Measurements from ENCODE around the gene CCN5.
A peak's percentile ranks its signal among the peaks of the same experiment; 100 is the strongest.

Gene CCN5

DNA sequence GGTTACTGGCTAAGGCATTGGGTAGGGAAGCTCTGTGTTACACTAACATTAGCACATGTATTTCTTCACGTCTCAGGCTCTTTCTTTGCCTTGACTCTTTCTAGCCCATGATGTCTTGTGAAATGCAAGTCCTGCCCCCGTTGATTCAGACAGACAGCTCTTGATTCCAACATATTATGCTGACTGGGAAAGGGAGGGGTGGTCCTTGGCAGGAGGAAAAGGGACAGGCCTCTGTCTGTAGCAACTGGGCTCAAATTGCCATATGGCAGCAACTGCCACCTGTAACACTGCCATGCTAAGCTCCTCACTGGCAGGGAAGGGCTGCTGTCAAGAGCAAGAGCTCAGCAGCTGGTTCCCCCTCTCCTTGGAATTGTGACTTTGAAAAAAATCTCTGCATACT, 24.8 kb downstream of the CCN5 start:
- no peak for DNase-seq

- DNase-seq = no peak
Observed at GRCh38 chr20:44742304-44743079, 27.3 kb downstream of the CCN5 start.

DNA sequence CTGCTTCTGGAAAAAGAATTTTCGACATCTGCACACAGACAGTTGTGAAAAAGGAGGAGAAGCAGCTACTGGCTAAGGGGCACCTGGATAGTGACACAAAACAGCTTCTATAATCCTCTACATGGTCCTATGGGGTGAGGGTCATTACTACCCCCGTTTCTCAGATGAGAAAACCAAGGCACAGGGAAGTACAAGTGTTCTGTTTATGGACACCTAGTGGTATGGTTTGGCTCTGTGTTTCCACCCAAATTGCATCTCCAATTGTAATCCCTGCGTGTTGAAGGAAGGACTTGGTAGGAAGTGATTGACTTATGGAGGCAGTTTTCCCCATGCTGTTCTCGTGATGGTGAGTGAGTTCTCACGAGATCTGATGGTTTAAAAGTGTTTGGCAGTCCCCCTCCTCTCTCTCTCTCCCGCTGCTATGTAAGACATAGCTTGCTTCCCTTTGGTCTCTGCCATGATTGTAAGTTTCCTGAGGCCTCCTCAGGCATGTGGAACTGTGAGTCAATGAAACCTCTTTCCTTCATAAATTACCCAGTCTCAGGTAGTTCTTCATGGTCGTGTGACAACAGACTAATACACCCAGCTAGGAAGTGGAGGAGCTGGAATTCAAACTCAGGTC, 28.0 kb downstream of the CCN5 start:
- no peak for DNase-seq

DNA sequence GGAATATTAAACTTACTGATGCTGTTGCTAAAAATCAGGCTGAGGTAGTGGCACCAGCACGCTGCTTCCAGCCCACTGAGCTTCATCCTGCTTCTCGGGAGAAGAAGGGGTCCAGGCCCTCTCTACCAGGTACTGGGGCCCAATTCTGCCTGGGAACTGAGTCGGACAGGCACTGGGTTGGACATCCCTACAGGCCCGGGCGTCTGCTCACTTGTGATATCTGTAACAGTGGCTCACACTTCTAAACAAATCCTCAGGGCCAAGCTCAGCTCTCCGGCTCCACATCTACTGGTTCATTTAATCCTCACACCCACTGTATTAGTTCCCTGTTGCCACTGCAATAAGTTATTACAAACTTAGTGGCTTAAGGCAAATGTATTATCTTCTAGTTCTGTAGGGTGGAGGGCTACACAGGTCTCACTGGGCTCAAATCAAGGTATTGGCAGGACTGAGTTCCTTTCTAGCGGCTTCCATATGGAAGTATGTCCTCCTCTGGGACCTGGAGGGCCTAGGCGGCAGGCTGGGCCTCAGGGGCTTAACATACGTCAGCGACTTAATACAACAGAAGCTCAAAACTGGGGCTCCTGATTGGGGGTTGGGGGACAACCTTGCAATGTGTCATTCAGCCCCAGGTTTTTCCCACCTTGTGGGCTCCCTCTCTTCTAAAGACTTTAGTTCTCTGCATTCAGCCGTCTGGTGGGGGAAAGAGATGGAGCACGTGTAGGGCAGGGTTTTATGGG, 28.9 kb downstream of the CCN5 start:
- DNase-seq = no peak

GRCh38 chr20:44745122-44745597, 30.0 kb downstream of the CCN5 start:
- no peak for DNase-seq

GRCh38 chr20:44745598-44746366, 30.6 kb downstream of the CCN5 start, which contains the start of gene KCNK15:
Gene KCNK15 (plus strand): TSS chr20:44745865. CDS start chr20:44745911, 46 bp downstream.
- DNase-seq = no peak

- peak; percentile 55 for DNase-seq
Observed at GRCh38 chr20:44746367-44747165, 31.4 kb downstream of the CCN5 start.

DNA sequence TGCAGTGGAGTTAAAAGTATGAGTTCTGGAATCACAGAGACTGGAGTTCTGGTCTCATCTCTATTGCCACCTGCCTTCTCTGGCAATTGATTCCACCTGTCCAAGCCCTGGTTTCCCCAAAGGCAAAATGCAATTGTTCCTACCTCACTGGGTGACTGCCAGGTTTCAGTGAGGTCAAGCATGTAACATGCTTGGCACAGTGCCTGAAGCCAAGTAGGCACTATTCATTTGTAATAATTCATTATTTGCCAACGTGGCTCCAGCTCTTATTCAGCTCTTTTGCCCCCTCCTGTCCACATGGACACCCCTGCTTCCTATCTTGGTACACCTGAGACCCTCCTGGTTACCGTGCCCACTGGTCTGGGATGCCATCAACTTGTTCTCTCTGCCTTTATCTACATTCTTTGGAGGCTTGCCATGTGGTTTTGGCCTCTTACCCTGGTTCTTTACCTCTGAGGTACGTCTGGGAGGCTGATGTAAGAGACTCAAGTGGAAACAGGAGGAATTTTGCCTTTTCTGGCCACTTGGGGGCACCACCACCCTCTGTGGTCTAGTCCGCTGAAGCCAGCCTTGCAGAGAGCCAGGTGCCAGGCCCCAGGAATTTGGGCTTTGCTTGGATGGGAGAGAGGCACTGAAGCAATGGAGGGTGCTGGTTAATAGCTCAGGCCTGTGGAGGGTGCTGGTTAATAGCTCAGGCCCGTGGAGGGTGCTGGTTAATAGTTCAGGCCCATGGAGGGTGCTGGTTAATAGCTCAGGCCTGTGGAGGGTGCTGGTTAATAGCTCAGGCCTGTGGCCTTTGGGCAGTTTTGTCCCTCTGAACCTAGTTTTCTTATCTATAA, 32.2 kb downstream of the CCN5 start:
- peak; percentile 90 for DNase-seq

- DNase-seq = no peak
Observed at GRCh38 chr20:44748005-44748370, 32.8 kb downstream of the CCN5 start.

- no peak for DNase-seq
Observed at GRCh38 chr20:44750081-44750805, 35.1 kb downstream of the CCN5 start.

DNA sequence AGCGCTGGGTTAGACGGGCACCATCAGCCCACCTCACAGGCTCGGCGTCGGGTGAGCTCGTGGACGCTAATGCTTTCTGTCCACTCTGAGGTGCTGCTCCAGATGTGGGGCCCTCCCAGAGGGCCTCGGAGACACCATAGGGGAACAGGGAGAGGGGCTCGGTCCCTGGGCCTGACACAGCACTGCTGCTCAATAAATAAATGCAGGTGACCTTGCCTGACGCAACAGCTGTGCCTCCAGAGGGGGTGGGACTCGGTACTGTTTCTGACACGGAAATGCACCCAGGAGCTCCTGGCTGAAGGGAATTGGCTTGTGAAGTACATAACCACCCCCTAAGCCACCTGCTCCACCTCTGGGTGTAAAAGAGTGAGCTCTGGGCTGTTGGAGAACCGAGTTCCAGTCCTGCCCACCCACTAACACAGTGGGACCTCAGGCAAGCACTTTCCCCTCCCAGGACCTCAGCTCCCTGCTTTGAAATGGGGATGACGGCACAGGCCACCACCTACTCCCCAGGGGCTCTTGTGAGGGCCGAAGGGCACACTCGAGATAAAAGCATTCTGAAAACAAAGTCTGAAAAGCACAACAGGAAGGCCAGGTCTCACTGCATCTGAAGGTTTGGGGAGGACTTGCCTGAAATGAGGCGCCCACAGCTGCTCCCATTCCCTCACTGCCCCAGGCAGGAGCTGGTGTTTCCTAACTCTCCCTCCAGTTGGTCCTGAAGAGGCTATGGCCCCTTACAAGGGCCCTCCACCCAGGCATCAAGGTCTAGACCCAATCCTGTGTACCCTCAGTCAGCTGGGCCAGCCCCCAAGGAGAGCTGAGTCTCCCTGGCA, 37.1 kb downstream of the CCN5 start:
- no peak for DNase-seq

GRCh38 chr20:44754554-44754953, 39.4 kb downstream of the CCN5 start:
- DNase-seq = no peak

- DNase-seq = no peak
Observed at GRCh38 chr20:44756011-44756688, 41.0 kb downstream of the CCN5 start.

DNA sequence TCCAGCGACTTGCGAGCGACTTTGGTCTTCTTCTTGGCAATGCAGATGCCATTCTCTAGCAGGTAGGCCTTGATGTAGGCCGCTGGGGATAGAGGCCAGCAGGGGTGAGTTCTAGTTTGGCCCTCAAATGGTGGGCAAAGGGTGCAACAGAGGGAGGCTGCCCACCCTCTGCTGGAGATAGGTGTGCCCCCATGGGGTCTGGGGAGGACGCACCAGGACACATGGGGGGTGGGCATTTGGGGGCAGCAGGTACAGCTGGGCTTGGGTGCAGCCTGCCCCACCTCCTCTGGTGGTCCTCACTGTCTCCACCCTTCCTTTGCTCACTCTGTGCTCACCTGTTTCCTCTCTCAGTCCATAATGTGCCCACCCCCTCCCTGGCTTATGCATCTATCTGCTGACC, 41.8 kb downstream of the CCN5 start:
- DNase-seq = no peak

- no peak for DNase-seq
Observed at GRCh38 chr20:44758247-44759101, 43.3 kb downstream of the CCN5 start.

GRCh38 chr20:44759595-44759994, 44.4 kb downstream of the CCN5 start:
- DNase-seq = no peak

DNA sequence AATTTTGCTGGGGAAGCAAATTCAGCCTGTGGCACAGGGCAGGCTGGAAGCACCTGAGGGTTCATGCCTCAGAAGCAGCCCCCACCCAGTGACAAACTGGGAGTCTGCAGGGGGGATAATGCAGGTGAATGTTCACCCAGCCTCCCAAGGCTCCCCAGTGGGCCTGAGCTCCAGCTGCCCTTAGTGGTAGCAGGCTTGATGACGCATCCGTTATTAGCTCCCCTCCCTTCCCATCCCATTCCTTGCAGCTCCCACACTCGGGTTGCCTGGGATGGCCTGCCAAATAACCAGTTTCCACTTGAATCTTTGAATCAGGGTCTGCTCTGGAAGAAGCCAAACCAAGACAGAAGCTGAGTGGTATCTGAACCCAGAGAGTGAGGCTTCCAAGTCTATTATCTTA, 46.3 kb downstream of the CCN5 start:
- no peak for DNase-seq

All from NCI-H510A treated with DMSO at 0.1 percent for 48 hours (cell line).